HUDEP-2 (cell line): ENCODE measurements around the gene B3GLCT.
"Not testable (repeated sequence)": the region's sequence is repeated elsewhere in the genome, so short reads cannot be mapped to it uniquely, and the experiment has no call there.

Experiments
- DNase-seq, 76 experiments: peaks; one replicate each; lab custom pipeline; 2025; ENCODE audit not compliant: unreplicated experiment in 76 of 76; lab: John Stamatoyannopoulos, UW

Gene B3GLCT

DNA sequence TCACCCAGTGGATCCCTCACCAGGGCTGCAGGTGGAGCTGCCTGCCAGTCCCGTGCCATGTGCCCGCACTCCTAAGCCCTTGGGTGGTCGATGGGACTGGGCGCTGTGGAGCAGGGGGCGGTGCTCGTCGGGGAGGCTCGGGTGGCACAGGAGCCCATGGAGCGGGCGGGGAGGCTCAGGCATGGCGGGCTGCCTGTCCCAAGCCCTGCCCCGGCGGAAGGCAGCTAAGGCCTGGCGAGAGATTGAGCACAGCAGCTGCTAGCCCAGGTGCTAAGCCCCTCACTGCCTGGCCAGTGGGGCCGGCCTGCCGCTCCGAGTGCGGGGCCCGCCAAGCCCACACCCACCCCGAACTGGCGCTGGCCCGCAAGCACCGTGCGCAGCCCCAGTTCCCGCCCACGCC, 16.8 kb upstream of the B3GLCT start:
- DNase-seq = no peak

DNA sequence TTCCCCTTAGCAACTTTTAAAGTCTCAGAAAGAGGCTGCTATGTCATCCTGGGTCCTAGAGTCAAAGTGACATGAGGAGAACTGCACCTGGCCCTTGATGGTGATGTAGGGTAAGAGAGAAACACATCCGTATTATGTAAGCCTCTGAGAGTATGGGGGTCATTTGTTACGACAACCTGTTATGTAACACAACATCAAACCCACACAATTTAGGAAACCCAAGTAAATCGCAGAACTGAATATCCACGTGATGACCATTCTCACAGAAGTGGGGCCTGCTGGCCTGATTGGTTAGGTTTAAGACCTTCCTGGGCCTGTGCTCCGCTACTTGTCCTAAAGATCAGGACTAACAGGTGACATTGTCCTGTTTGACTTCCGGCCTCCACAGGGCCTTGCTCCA, 15.3 kb upstream of the B3GLCT start:
- no peak for DNase-seq

GRCh38 chr13:31184981-31185645, 14.7 kb upstream of the B3GLCT start:
- no peak for DNase-seq

GRCh38 chr13:31191748-31192147, 8.0 kb upstream of the B3GLCT start:
- no peak for DNase-seq

- DNase-seq = no peak
Observed at GRCh38 chr13:31192306-31192705, 7.5 kb upstream of the B3GLCT start.

DNA sequence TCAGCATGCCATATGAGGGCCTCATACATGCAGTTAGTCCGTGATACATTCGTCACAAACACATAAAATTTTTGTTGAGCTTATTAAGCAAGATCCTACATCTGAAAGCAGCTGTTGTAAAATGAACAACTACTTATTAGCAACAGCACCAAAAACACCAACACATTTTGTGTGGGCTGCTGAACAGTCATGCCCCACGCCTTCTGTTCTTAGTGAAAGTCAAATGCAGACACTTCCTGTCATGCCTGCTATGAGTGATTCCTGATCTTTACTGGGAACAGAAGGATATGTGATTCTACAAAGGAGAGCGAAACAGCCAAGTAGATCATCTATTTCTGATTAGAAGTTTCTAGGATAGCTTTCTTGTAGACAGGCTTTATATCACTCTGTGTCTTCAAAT, 4.2 kb upstream of the B3GLCT start:
- no peak for DNase-seq

DNA sequence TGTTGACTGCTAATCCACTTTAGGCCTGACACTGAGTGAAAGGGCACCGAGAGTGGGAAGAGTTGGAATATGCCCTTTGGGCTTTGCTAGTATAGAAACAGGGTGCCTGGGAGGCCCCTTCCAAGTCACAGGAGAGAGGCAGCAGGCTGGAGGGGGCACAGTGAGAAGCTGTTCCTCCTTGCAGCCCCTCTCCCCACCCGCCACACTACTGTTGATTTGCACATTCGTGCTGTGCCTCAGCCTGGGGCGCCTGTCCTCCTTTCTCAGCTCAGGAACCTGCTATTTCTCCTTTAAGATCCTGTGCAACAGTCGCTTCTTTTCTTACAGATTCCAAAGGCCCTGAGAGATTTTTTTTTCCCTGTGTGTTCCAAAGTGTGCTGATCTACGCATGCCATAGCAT, 2.8 kb upstream of the B3GLCT start:
- DNase-seq = no peak

- no peak for DNase-seq
Observed at GRCh38 chr13:31198519-31198918, 1.3 kb upstream of the B3GLCT start.

- DNase-seq = no peak
Observed at GRCh38 chr13:31199527-31199848, 287 bp upstream of the B3GLCT start.

DNA sequence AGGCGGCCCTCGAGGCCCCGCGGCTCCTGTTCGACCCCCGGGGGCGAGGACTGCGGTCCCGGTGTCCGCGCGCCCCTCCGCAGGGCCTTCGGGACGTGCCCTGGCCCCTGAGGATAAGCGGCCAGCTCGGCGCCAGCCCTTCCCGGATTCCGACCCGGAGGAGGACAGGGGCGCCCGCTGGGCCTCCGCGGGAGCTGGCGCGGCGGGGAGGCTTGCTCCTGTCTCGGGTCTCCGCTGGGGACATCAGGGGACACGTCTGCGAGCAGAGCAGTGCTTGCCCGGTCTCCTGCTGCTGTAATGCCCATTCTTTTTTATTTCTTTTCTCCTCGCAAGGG, 829 bp downstream of the B3GLCT start:
- DNase-seq = peak in 35 of 76 experiments; percentile 5 to 55 (median 25)

DNA sequence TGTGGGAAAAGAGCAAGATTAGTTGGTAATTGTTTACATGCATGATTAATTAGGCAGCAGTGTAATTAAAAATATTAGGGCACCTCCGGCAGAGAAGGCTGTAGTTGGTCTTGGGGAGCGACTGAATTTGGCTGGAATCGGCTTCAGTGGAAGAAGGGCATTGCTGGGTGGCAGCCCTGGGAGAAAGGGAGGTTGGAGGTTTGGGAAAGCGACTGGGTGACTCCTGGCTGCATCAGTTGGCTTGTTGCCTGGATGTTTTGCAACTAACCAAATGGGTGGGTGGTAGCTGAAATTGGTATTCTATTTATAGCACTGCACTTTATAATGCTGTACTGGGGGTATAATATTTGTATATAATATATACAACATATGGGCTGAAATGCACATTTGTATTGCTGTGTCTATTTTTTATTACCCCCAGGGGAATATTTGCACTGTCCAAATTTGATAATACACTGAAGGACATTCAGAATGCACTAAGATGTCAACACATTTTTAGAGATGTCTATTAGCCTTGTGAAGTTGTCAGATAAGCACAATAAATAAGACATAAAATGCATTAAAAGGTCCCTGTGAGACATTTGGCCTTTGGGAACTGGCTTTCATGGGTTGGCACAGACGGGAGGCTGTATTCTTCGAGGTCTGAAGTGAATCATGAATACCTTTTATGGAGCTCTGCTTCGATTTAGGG, 1.7 kb downstream of the B3GLCT start:
- DNase-seq = peak in 3 of 76 experiments; percentile 2 to 7 (median 4)

- peak in 61 of 76 experiments; percentile 1 to 80 (median 36) for DNase-seq
Observed at GRCh38 chr13:31204592-31204991, 4.8 kb downstream of the B3GLCT start.

DNA sequence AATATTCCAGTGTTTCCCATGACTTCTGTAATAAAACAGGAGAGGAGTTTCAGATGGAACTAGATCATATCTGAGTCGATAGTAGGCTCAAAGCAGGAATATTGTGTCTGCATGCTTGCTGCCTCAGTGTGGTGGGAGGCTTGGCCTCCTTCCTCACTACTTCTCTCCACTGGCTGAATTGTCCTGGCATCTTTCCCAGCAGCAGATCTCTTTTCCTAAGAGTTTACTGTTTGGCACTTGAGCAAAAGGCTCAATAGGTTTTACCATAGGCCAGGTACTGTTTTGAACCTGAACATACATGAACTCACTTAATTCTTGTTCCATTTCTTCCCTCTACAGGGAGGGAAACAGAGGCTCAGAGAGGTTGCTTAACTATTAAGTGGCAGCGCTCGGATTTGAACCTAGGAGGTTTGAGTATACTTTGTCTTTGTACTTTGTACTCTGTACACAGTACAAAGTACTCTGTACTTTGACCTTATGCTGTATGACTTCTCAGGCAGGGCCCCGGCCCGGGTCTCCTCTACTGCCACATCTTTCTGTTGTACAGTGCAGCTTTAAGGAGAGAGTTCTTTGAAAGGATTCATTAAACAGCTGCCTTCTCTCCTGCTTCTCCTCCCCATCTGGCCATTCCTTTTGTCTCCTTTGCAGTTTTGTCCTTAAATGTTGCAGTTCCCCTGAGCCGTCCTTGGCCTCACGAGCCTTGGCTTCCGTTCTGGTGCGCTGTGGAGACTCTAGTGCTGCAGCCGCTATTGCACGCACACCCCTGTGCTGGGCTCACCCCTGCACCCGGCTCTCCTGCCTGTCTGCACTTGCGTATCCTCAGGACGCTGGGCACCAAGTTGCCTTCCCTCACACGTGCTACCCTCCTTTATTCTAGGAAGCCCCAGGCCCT, 8.1 kb downstream of the B3GLCT start:
- DNase-seq = no peak

- DNase-seq = no peak
Observed at GRCh38 chr13:31208559-31209122, 8.9 kb downstream of the B3GLCT start.

- DNase-seq = peak in 73 of 76 experiments; percentile 7 to 85 (median 51)
Observed at GRCh38 chr13:31209172-31209840, 9.5 kb downstream of the B3GLCT start.

GRCh38 chr13:31209841-31210210, 10.1 kb downstream of the B3GLCT start:
- DNase-seq = no peak

DNA sequence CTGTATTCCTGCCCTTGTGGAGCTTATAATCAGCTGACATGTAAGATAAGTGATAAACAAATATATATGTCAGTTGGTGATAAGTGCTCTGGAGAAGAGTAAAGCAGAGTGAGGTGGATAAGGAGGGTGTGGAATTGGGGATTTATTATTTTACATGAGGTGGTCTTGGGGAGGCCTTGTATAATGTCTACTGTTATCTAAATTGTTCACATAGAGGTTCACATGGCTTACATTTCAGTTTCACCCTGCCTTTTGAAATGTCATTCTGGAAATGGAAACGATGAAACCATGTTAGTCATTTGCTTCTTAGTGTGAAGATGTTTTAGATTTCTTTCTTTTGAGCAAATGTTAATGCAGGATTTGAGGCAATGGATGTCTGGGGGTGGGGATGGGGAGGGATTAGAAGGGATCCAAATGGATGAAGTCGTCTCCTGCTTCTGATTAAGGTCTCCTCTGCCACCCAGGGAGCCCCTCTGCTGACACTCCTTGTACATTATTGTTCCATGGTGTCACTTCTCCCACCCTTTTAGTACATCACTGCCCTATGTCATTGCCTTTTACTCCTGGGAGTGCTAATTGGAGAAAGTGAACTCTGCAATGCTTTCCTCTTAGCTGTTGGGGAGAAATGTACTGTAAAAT, 14.0 kb downstream of the B3GLCT start:
- DNase-seq = peak in 1 of 76 experiments; percentile 27

- DNase-seq = no peak
Observed at GRCh38 chr13:31214435-31214834, 14.7 kb downstream of the B3GLCT start.

- DNase-seq = not testable (repeated sequence)
Observed at GRCh38 chr13:31216916-31217315, 17.1 kb downstream of the B3GLCT start.

GRCh38 chr13:31219909-31220598, 20.3 kb downstream of the B3GLCT start:
- no peak for DNase-seq
